ENCODE data around the gene PANX2. TPM values are rescaled to one million over a fixed set of nuclear protein-coding genes. Genes with fewer than 3 reads are reported as not detected.

Gene PANX2
- total RNA-seq, 1 experiment from 2014 or later: 2.6 TPM

DNA sequence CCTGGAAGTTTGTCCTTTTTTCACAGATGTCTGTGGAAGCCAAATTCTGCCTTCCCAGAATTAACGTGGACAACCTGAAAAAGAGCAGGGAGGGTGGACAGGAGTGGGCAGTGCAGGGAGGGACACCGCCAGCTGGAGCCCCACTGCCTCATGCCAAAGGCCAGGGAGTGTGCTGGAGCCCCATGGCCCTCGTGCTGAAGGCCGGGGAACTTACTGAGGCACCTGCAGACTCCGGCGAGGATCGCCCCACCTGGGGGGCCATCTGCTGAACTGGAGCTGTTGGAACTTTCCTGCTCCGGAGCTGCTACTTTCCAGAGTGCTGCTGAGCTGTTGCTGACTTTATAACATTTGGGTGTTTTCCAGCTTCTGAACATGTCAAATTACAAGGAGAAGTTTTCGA is 45.5 kb upstream of the PANX2 start:
- no peak overlapping the region for H3K4me3 ChIP-seq (ENCODE audit: low read depth, low read length)
- peaks cover 1% of the 10 kb centered on the region for H3K4me1 Mint-ChIP-seq (ENCODE audit: low read depth, unreplicated experiment)
- BruUV-seq (replicated peaks): no TSS peak
- H3K27me3 Mint-ChIP-seq (ENCODE audit: insufficient read depth, unreplicated experiment): no peaks in the 10 kb centered on the region
- H3K9me3 ChIP-seq: peaks cover 4% of the 10 kb centered on the region; the same call in 1 of the 2 replicates
- no peak overlapping the region for H3K4me3 Mint-ChIP-seq (ENCODE audit: unreplicated experiment)
- no peaks in the 10 kb centered on the region for H3K36me3 ChIP-seq (ENCODE audit: control insufficient read depth, insufficient read depth, low read length)
- TF ChIP-seq, protein P1, sequence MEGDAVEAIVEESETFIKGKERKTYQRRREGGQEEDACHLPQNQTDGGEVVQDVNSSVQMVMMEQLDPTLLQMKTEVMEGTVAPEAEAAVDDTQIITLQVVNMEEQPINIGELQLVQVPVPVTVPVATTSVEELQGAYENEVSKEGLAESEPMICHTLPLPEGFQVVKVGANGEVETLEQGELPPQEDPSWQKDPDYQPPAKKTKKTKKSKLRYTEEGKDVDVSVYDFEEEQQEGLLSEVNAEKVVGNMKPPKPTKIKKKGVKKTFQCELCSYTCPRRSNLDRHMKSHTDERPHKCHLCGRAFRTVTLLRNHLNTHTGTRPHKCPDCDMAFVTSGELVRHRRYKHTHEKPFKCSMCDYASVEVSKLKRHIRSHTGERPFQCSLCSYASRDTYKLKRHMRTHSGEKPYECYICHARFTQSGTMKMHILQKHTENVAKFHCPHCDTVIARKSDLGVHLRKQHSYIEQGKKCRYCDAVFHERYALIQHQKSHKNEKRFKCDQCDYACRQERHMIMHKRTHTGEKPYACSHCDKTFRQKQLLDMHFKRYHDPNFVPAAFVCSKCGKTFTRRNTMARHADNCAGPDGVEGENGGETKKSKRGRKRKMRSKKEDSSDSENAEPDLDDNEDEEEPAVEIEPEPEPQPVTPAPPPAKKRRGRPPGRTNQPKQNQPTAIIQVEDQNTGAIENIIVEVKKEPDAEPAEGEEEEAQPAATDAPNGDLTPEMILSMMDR (IDR thresholded peaks at IDR 0.05; ENCODE audit: insufficient read depth in 1 of 2, low read depth in 1 of 2, low read length in 1 of 2, severe bottlenecking in 1 of 2, unreplicated experiment in 1 of 2): no peak
- H3K9me3 Mint-ChIP-seq (ENCODE audit: unreplicated experiment): peaks cover 13% of the 10 kb centered on the region
- H3K36me3 Mint-ChIP-seq (ENCODE audit: insufficient read depth, unreplicated experiment): peaks cover 6% of the 10 kb centered on the region
- intact Hi-C loops (cut with micrococcal nuclease; ENCODE audit: unreplicated experiment): no loop called here
- no peaks in the 10 kb centered on the region for H3K27me3 ChIP-seq (replicated peaks; ENCODE audit: control insufficient read depth, insufficient read depth, low read length)
- H3K4me1 ChIP-seq: peaks cover 7% of the 10 kb centered on the region
- no peak overlapping the region for H3K27ac Mint-ChIP-seq (ENCODE audit: unreplicated experiment)
- CTCF ChIA-PET: no interaction called here
- POLR2A ChIA-PET: no interaction called here
- no peak for DNase-seq

DNA sequence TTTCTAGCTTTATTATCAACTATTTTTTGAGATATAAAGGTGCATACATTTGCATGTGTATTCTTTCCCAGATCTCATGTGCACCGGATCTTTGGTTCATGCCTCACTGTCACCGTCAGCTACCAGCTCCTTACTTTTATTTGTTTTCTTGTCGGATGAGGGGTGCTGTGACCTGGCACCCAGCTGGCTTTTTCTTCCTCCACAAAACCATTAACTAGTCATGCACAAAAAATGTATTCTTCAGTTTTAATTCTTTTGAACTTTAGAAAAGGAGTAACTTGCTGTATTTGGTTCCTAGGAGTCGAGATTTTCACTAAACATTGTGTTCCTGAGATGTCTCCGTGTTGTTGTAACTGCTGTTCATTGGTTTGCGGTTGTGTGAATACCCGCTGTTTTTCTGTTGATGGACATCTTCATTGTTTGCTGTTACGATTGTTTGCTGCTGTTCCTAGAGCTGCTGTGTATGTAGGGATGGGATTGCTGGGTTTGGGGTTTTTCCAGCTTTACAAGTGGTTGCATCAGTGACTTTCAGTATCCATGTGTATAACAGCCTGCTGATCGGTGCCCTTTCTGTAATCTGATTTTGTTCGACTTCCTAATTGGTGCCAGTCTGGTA is 41.3 kb upstream of the PANX2 start:
- intact Hi-C loops (cut with micrococcal nuclease; ENCODE audit: unreplicated experiment): no loop called here
- no peak for DNase-seq
- Histone ChIP-seq H3K36me3 (ENCODE audit: control insufficient read depth, insufficient read depth, low read length) (no peaks in the 10 kb centered on the region), H3K9me3 (no peaks in the 10 kb centered on the region), H3K4me1 (no peaks in the 10 kb centered on the region), H3K27me3 (replicated peaks; ENCODE audit: control insufficient read depth, insufficient read depth, low read length) (no peaks in the 10 kb centered on the region), H3K4me3 (ENCODE audit: low read depth, low read length) (no peak overlapping the region)
- Mint-ChIP-seq H3K27ac (ENCODE audit: unreplicated experiment) (no peak overlapping the region), H3K36me3 (ENCODE audit: insufficient read depth, unreplicated experiment) (no peaks in the 10 kb centered on the region), H3K4me1 (ENCODE audit: low read depth, unreplicated experiment) (no peaks in the 10 kb centered on the region), H3K27me3 (ENCODE audit: insufficient read depth, unreplicated experiment) (no peaks in the 10 kb centered on the region), H3K9me3 (ENCODE audit: unreplicated experiment) (peaks cover 6% of the 10 kb centered on the region), H3K4me3 (ENCODE audit: unreplicated experiment) (no peak overlapping the region)
- ChIA-PET CTCF (interaction anchor here (0.6 kb wide), 1 partner anchor 19 kb away, joined by 3 read pairs; no protein-coding TSS in a partner anchor), POLR2A (no interaction called here)
- TF ChIP-seq, protein P1 (IDR thresholded peaks at IDR 0.05; ENCODE audit: insufficient read depth in 1 of 2, low read depth in 1 of 2, low read length in 1 of 2, severe bottlenecking in 1 of 2, unreplicated experiment in 1 of 2): no peak
- BruUV-seq (replicated peaks): no TSS peak

DNA sequence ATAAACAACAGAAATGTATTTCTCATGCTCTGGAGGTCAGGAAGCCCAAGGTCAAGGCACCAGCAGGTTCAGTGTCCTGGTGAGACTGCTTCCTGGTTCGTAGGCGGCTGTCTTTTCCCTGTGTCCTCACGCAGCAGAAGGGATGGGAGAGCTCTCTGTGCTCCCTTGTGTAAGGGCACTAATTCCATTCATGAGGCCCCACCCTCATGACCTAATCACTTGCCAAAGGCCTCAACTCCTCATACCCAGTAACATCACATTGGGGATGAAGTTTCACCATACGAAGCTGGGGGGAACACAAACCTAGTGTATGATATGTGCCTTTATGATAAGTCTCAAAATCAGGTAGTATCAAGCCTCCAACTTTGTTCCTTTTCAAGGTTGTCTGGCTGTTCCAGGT is 38.6 kb upstream of the PANX2 start:
- BruUV-seq (replicated peaks): no TSS peak
- Histone ChIP-seq H3K9me3 (no peaks in the 10 kb centered on the region), H3K4me1 (no peaks in the 10 kb centered on the region), H3K4me3 (ENCODE audit: low read depth, low read length) (no peak overlapping the region), H3K36me3 (ENCODE audit: control insufficient read depth, insufficient read depth, low read length) (no peaks in the 10 kb centered on the region), H3K27me3 (replicated peaks; ENCODE audit: control insufficient read depth, insufficient read depth, low read length) (no peaks in the 10 kb centered on the region)
- H3K36me3 Mint-ChIP-seq (ENCODE audit: insufficient read depth, unreplicated experiment): no peaks in the 10 kb centered on the region
- ChIA-PET POLR2A (no interaction called here), CTCF (no interaction called here)
- TF ChIP-seq, protein P1 (IDR thresholded peaks at IDR 0.05; ENCODE audit: insufficient read depth in 1 of 2, low read depth in 1 of 2, low read length in 1 of 2, severe bottlenecking in 1 of 2, unreplicated experiment in 1 of 2): no peak
- H3K4me3 Mint-ChIP-seq (ENCODE audit: unreplicated experiment): no peak overlapping the region
- no peaks in the 10 kb centered on the region for H3K27me3 Mint-ChIP-seq (ENCODE audit: insufficient read depth, unreplicated experiment)
- no peak for DNase-seq
- intact Hi-C loops (cut with micrococcal nuclease; ENCODE audit: unreplicated experiment): no loop called here
- H3K9me3 Mint-ChIP-seq (ENCODE audit: unreplicated experiment): no peaks in the 10 kb centered on the region
- H3K27ac Mint-ChIP-seq (ENCODE audit: unreplicated experiment): no peak overlapping the region
- H3K4me1 Mint-ChIP-seq (ENCODE audit: low read depth, unreplicated experiment): no peaks in the 10 kb centered on the region

All from Caco-2 (cell line).